GM12891 (cell line): ENCODE results near the gene NMT1.

ENCODE experiments used
- PAX5 ChIP-seq: IDR thresholded peaks from 2 replicates; pipeline ENCODE4 v1.6.1; 2011; ENCODE audit warnings: low read length, moderate library complexity, mild to moderate bottlenecking; ENCODE audit not compliant: insufficient read depth, severe bottlenecking
- POLR2A ChIP-seq: IDR thresholded peaks from 2 replicates; pipeline ENCODE4 v1.6.1; 2011; ENCODE audit warnings: low read depth, low read length, control low read depth
- POLR2AphosphoS5 ChIP-seq: IDR thresholded peaks from 2 replicates; pipeline ENCODE4 v1.6.1; 2011; ENCODE audit warnings: low read depth, low read length, control low read depth
- POU2F2 ChIP-seq: IDR thresholded peaks from 2 replicates; pipeline ENCODE4 v1.6.1; 2011; ENCODE audit warnings: low read depth, mild to moderate bottlenecking, control low read depth, low read length, moderate library complexity
- SPI1 ChIP-seq: IDR thresholded peaks from 2 replicates; pipeline ENCODE4 v1.6.1; 2011; ENCODE audit warnings: low read depth, low read length, control low read depth
- TAF1 ChIP-seq: IDR thresholded peaks from 2 replicates; pipeline ENCODE4 v1.6.1; 2011; ENCODE audit warnings: low read depth, low read length, control low read depth

GRCh38 chr17:45146890-45147580 is 85.9 kb downstream of the NMT1 start:
- TF ChIP-seq POLR2A (peak; percentile 60; the same call in 1 of the 2 replicates), TAF1 (no peak; the same call in 1 of the 2 replicates), SPI1 (no peak), POLR2AphosphoS5 (peak; percentile 58), POU2F2 (no peak; the same call in 1 of the 2 replicates), PAX5 (no peak)
